Left lobe of liver (tissue), 2 donors: ENCODE data around the gene BCAN. TPM values are rescaled to one million over a fixed set of nuclear protein-coding genes. Genes with fewer than 3 reads are reported as not detected.
A peak's percentile ranks its signal among the peaks of the same experiment; 100 is the strongest.

Experiments used
- ATAC-seq: fragments of 200-7000 bp; cut with Tn5 transposase; one replicate; pipeline ENCODE4 v1.9.1; 2020; ENCODE audit warnings: mild to moderate bottlenecking, moderate library complexity
- DNase-seq: peaks from one replicate; pipeline ENCODE4 v3.0.0-alpha.2; 2020; ENCODE audit warnings: low spot score
- total RNA-seq: library from RNA; stranded (reverse); gene quantifications from one replicate; pipeline ENCODE4 v1.2.1, GENCODE V29; 2021
- donor health status: DM: no; HTN: no; CAD: no; lungs with moderate emphysema.
- donor health status: DM: no; HTN: yes; CAD: no.

The BCAN gene
- total RNA-seq, 1 donor from 2014 or later = not detected

DNA sequence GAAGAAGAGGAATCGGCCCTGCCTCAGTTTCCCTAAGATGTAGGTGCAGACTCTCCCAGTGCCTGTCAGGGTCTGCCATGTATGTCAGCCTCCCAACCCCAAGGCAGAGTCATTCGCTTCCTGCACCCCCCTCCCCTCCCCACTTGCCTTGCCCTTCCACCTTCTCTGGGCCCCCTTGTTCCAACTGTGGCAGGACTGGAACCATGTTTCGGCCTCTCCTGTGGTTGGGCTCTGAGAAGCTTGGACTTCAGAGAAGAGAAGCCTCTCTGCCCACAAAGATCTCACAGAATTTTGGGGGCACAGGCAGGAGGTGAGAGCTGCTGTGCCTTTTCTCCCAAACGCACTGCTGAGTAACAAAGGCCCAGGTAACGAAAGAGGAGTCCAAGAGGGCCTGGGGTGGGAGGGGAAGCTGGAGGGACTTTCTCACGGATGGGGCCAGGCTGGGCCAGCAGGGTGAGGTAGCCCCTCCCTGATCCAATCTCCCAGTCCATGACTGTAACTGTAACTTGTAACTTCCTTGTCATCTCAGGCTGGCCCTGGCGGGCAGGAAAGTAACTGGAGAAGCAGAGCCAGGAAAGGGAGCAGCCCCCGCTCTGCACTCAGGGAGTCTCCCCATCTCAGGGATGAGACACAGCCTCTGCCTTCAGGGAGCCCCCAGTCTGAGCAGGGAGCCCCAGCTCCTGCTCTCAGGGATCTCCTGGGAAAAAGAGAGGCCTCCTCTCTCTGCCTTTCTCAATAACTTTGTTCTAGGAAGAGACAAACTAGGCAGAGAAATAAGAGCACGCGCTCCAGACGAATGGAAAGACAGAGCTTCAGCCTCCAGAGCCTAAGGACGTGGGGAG lies 52.2 kb downstream of the BCAN start:
- no peak for ATAC-seq
- no peak for DNase-seq

DNA sequence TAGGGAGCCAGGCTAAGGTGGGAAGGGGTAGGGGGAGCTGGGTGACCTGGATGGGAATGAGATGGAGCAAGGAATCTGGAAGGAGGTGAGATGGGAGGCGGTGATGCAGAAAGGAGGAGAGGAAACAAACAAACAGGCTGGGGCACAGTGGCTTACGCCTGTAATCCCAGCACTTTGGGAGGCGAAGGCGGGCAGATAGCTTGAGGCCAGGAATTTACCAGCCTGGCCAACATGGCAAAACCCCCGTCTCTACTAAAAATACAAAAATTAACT lies 52.7 kb downstream of the BCAN start:
- DNase-seq = no peak
- ATAC-seq = no peak

DNA sequence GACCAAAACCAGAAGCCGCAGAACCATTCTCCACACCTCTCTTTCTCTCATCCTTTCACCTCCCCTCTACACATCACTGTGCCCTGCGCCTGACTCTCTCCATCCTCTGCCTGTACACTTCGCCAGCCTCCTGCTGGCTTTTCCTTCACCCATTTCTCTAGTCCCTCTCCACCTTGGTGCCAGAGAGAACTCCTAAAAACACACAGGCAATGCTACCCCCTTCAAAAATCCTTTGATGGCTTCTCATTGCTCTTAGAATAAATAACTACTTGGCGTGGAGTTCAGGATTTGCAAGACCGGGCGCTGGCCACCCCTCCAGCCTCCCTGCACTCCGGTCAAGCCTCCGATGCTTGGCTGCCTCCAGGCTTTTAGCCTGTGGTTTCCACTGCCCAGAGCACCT lies 54.8 kb downstream of the BCAN start:
- DNase-seq (no peak), ATAC-seq (no peak)

GRCh38 chr1:156697481-156697880 lies 55.6 kb downstream of the BCAN start:
- DNase-seq (no peak), ATAC-seq (no peak)

DNA sequence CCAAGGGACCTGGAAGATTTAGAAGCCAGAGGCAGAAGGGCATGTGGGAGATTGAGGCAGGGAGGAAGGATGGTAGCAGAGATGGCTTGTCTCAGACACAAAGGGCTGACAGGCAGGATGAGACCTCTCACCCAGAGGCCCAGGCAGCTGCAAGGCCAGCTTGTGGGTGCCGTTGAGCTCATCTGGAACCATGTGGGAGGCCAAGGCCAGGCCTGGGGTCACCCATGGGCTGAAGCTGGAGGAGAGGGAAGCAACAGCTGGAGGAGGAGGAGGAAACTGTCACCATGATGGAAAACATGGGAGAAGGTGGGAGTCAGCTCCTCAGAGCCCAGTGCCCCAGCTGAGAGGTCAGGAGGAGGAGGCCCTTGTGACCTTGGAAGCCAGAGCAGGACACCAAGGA lies 57.1 kb downstream of the BCAN start:
- no peak for DNase-seq

DNA sequence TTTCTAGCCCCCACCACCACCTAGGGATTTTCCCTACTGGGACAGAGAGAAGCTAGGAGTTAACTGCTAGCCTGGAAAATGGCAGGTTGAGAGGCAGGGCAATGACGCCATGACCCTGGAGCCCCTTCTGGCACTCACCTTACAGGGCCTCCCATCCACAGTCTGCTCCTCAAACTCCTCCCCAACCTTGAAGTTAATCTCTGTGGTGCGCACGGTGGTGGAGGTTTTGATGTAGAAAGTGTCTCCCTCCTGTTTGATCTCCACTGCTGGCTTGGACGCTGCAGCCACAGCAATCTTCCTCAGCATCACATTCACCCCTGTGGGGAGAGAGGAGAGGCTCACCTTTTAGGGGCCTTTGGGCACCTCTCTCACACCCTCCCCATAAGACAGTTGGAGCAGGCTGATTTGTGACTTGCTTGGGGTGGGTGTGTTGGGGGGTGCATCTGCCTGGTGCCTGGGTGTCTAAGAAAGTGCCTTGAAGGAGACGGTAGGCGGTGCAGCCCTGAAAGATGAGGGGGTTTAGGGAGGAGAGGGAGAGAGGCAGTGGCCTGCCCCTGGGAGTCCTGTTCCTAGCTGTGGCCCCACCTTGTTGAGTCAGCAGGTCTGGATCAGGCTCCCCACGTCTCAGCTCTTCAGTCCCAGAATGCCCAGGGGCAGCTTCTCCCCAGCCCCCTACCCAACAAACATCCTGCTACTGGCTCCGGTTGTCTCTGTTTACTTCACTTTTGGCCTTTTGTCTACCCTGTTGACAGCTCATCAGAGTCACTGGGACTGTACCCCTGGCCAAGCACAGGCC lies 59.0 kb downstream of the BCAN start:
- no peak for ATAC-seq

More for the DNA sequence above, 57.1 kb downstream of the BCAN start:
- ATAC-seq = no peak

DNA sequence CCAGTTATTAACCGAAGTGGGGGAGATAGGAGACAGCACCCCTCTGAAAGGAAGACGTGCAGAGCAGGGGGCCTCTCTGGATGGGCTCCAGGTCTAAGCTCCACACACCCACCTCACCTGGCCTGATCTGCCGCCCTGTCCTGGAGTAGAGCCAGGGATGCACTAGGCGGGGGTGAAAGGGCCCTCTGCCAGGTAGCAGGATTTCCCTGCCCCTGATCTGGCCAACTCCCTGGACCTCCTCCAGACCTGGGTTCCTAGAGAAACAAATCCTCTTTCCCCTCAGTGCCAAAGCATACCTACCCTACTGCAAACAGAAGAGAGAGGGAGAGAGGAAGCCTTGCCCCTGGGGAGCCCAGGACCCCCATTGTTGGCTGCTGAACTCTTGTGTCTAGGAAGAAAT lies 61.4 kb downstream of the BCAN start:
- DNase-seq = no peak
- no peak for ATAC-seq

More for the DNA sequence above, 59.0 kb downstream of the BCAN start:
- DNase-seq = no peak

DNA sequence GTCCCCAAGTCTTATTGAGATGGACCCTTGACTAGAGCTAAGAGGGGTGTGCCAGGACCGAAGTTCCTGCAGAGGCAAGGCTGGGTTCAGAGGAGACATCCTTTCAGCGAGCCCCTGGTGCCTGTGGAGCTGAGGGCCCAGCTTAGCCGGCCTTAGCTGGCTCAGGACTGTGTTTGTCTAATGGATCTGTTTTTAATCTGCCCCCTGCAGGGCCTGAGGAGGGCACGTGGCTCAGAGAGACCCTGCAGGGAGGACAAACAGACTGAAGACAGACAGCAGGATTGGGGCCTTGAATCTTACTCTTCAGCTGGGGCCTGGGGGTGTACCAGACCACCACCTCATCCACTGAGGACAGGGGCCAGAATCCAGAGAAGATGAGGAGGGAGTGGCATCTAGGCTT lies 61.8 kb downstream of the BCAN start:
- DNase-seq (no peak), ATAC-seq (no peak)

DNA sequence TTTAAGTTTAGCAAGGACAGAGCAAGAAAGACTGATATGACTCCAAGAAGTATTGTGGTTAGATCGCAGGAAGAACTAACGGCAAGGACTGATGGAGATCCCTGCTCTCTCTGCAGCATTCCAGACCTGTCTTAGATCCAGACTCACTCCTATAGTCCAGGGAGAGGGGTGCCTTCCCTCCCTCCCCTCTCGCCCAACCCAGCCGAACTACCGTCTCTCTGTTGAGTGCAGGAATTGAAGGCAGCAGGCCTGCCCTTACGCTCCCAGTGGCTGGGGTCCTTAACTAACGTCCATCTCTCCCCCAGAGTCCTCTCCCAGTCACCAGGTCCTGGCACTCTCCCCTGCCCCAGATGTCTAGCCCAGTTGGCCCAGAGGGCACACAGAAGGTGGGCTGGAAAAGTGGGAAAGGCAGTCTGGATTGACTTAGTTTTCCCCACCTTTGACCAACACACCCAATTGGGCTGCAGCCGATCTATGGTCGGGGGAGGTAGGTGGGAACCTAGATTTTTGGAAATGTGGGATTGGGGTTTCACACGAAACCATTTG lies 62.3 kb downstream of the BCAN start:
- ATAC-seq = no peak
- no peak for DNase-seq

DNA sequence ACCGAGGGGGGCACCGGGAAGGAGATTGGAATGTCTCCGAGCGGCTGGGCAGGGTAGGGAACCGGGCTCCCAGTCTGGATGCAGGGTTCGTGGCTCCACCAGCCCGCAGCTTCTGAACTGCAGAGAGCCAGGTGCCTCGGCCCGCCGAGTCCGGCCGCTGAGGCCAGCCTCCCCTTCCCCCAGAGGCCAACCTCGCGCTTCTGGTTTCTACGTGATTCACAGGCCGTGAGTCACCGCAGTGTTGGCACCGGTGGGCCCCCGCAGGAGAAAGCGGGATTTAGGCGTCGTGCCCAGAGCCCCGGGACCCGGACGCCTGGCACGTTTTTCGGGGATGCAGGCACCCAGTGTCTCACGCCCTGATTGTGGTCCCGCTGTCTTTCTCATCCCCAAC lies 63.0 kb downstream of the BCAN start:
- ATAC-seq = no peak

DNA sequence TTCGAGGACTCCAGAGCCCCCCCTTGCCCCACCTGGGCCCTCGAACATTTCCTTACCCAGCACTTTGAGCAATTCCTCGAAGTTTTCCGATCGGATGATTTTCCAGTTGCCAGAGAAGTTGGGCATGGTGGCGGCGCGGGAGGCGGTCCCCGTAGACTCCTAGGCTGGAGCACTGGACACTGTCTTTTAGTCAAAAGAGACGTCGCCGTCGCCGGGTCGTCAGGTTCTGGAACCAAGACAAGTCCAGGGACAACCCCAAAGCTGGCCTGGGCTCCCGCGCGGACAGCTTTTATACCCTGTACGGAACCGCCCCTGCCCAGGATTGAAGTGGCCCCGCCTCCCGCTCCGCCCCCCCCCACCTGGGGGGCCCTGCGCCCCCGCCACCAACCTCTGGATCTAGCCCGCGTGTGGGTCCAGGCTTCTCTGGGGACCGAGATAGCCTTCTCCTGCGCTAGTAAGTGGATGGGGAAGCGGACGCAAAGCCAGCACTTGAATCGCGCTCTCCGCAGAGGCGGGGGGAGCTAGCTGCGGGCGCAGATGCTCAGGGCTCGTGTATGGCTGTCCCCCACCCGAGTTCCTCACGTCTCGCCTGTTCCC lies 63.5 kb downstream of the BCAN start, which contains the start of gene CRABP2:
CRABP2 (minus strand) TSS at position 263 of the 597 bp plus-strand sequence; CDS start at position 126, 137 bp downstream.
- DNase-seq = no peak
- ATAC-seq = no peak

More for the DNA sequence above, 63.0 kb downstream of the BCAN start:
- no peak for DNase-seq

GRCh38 chr1:156705918-156706656 lies 64.2 kb downstream of the BCAN start:
- DNase-seq (no peak), ATAC-seq (peak; percentile 10)

DNA sequence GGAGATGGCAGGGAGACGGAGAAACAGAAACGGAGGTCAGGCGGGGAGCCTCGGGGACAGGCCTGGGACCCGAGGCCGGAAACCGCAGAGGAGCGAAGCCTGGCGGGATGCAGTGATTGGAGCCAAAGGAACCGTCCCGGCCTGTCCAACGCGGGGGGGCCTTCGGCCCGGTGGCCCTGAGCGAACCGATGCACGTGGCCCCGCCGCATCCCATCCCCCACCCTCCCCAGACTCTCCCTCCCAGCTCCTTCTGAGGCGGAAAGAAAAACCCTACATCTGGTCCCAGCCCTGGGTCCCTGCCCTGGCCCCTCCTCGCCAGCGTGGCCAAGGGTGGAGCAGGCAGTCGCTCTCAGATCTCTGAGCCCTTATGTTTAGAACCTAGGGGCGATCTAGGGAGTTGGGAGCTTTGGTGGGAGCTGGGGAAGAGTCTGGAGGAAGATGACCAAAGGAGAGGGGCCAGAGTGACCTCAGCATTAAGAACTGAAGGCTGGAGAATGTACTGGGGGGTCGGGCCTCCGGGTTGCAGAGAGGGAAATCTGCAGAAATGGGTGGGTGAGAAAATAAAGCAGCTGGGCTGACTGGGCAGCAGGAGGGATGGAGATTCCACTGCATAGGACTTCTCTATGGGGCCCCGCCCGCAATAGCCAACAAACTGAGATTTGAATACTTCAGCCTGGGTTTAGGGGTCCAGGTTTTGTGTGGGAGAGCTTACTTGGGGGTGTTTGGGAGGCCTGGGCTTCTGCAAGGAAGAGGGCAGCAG lies 64.9 kb downstream of the BCAN start:
- ATAC-seq (peak; percentile 39), DNase-seq (no peak)

GRCh38 chr1:156707417-156708217 lies 65.7 kb downstream of the BCAN start:
- DNase-seq = no peak
- ATAC-seq = no peak

DNA sequence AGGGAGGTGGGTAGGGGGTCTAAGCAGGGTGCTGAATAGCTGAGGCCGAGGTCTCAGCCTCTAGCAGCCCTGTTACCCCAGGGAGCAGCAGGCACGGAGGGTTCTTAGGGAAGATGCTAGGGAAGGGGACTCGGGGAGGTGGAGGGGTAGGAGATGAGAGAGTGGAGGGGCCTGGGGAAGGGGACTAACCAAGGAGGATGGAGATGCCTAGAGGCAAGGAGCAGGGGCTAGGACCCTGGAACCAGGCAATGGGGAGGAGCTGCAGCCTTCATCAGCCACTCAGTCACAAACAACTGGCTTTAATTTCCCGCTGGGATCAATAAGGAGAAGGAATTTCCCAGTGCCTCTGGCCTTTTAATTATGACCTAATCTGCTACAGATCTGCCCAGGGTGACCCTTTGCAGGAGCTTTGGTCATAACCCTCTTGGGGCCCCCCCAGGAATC lies 66.3 kb downstream of the BCAN start:
- DNase-seq = no peak
- no peak for ATAC-seq

- no peak for ATAC-seq
Measured at GRCh38 chr1:156709031-156709430, 67.1 kb downstream of the BCAN start.

More at GRCh38 chr1:156709031-156709430, 67.1 kb downstream of the BCAN start:
- DNase-seq = no peak
